T1000 (cell line): ENCODE results near the gene FAM222B.
A peak's percentile ranks its signal among the peaks of the same experiment; 100 is the strongest.
"Not testable (repeated sequence)": the region's sequence is repeated elsewhere in the genome, so short reads cannot be mapped to it uniquely, and the experiment has no call there.

Experiments
- DNase-seq: peaks from one replicate; lab custom pipeline; 2025; ENCODE audit warnings: mixed read lengths; lab: John Stamatoyannopoulos, UW

Gene FAM222B

GRCh38 chr17:28871056-28871579 is 28.5 kb upstream of the FAM222B start:
- no peak for DNase-seq

GRCh38 chr17:28867276-28867675 is 24.7 kb upstream of the FAM222B start:
- DNase-seq: no peak

- DNase-seq: no peak
These were observed 23.6 kb upstream of the FAM222B start for GRCh38 chr17:28865946-28866752.

- DNase-seq: no peak
These were observed 22.6 kb upstream of the FAM222B start for GRCh38 chr17:28864991-28865849.

GRCh38 chr17:28863953-28864352 is 21.4 kb upstream of the FAM222B start:
- no peak for DNase-seq

- no peak for DNase-seq
These were observed 20.0 kb upstream of the FAM222B start for GRCh38 chr17:28862561-28862960.

- no peak for DNase-seq
These were observed 19.0 kb upstream of the FAM222B start for GRCh38 chr17:28861393-28862203.

GRCh38 chr17:28860363-28860808 is 17.8 kb upstream of the FAM222B start:
- DNase-seq: no peak

- no peak for DNase-seq
These were observed 16.3 kb upstream of the FAM222B start for GRCh38 chr17:28858801-28859355.

GRCh38 chr17:28857905-28858800 is 15.6 kb upstream of the FAM222B start:
- DNase-seq: no peak

- no peak for DNase-seq
These were observed 13.5 kb upstream of the FAM222B start for GRCh38 chr17:28856028-28856574.

GRCh38 chr17:28855336-28855679 is 12.7 kb upstream of the FAM222B start:
- no peak for DNase-seq

- peak; percentile 77 for DNase-seq
These were observed 12.1 kb upstream of the FAM222B start, which contains the start of gene ERAL1 for GRCh38 chr17:28854457-28855335. Gene ERAL1 (plus strand): TSS chr17:28855016. CDS start chr17:28855035, 19 bp downstream.

- DNase-seq: no peak
These were observed 10.7 kb upstream of the FAM222B start for GRCh38 chr17:28853295-28853694.

- DNase-seq: no peak
These were observed 6.7 kb upstream of the FAM222B start for GRCh38 chr17:28849281-28849680.

GRCh38 chr17:28848667-28849066 is 6.1 kb upstream of the FAM222B start:
- not testable (repeated sequence) for DNase-seq

GRCh38 chr17:28846699-28847098 is 4.1 kb upstream of the FAM222B start:
- DNase-seq: not testable (repeated sequence)

GRCh38 chr17:28846231-28846630 is 3.6 kb upstream of the FAM222B start:
- DNase-seq: no peak

- DNase-seq: no peak
These were observed 1.2 kb upstream of the FAM222B start for GRCh38 chr17:28843816-28844148.
